Left lobe of liver (tissue), 2 donors: ENCODE measurements around the gene PRSS27. TPM values are rescaled to one million over a fixed set of nuclear protein-coding genes. Genes with fewer than 3 reads are reported as not detected.

ENCODE experiments used
- ATAC-seq: fragments of 200-7000 bp; cut with Tn5 transposase; one replicate; pipeline ENCODE4 v1.9.1; 2020; ENCODE audit warnings: mild to moderate bottlenecking, moderate library complexity
- DNase-seq: peaks from one replicate; pipeline ENCODE4 v3.0.0-alpha.2; 2020; ENCODE audit warnings: low spot score
- total RNA-seq: library from RNA; stranded (reverse); gene quantifications from one replicate; pipeline ENCODE4 v1.2.1, GENCODE V29; 2021
- donor health status: DM: no; HTN: no; CAD: no; lungs with moderate emphysema.
- donor health status: DM: no; HTN: yes; CAD: no.

PRSS27 gene
- total RNA-seq, result 0.45 TPM

GRCh38 chr16:2720064-2720457 lies at the start of gene PRSS27:
Gene PRSS27, minus strand, starts transcription at chr16:2720224. Its CDS starts 64 bp downstream, at chr16:2720160.
- DNase-seq, result no peak
- no peak for ATAC-seq

DNA sequence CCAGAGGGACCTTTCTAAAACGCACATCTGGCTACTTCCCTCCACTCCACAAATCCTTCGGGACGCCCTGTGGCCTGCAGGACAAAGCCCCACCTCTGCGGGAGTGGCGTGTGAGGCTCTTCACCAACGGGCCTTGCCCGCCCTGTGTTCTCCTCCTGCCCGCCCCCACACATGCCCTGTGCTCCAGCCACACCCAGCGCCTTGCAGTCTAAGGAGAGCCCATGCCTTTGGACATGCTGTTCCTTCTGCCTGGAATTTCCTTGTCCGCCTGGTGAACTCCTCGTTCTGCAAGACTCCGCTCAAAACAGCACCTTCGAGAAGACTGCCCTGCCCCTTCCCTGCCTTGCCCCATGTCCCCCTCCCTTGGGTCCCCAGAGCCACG lies 49.6 kb upstream of the PRSS27 start:
- DNase-seq, result no peak
- peak; percentile 8 for ATAC-seq

DNA sequence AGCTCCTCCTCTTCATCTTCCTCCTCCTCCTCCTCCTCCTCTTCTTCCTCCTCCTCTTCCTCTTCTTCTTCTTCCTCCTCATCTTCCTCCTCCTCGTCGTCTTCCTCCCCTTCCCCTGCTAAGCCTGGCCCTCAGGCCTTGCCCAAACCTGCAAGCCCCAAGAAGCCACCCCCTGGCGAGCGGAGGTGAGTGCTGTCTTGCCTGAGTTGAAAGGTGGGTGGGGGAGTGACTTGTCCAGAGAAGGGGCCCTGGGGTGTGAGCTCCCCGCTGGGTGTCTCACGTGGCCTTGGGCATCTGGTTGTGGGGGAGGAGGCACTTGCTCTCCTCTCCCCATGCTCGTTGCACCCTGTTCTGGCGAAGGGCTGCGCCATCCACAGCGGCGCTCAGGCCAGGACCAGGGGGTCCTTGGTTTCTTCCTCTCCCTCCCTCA lies 49.1 kb upstream of the PRSS27 start:
- ATAC-seq, result no peak
- no peak for DNase-seq

GRCh38 chr16:2768403-2769089 lies 48.5 kb upstream of the PRSS27 start:
- no peak for ATAC-seq
- no peak for DNase-seq

DNA sequence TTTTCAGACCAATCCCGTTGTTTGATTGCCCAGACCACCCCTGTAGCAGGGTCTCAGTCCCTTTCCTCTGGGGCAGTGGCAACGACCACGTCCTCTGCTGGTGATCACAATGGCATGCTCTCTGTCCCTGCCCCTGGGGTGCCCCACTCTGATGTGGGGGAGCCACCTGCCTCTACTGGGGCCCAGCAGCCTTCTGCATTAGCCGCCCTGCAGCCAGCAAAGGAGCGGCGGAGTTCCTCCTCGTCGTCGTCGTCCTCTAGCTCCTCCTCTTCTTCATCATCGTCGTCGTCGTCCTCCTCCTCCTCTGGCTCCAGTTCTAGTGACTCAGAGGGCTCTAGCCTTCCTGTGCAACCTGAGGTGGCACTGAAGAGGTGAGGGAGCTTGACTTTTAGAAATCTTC lies 47.9 kb upstream of the PRSS27 start:
- DNase-seq, result no peak
- ATAC-seq, result no peak

DNA sequence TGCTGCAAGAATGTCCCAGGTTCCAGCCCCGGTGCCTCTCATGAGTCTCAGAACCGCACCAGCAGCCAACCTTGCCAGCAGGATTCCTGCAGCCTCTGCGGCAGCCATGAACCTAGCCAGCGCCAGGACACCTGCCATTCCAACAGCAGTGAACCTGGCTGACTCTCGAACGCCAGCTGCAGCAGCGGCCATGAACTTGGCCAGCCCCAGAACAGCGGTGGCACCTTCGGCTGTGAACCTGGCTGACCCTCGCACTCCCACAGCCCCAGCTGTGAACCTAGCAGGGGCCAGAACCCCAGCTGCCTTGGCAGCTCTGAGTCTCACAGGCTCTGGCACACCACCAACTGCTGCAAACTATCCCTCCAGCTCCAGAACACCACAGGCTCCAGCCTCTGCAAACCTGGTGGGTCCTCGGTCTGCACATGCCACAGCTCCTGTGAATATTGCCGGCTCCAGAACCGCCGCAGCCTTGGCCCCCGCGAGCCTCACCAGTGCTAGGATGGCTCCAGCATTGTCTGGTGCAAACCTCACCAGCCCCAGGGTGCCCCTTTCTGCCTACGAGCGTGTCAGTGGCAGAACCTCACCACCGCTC lies 47.2 kb upstream of the PRSS27 start:
- DNase-seq, result no peak
- ATAC-seq, result no peak

DNA sequence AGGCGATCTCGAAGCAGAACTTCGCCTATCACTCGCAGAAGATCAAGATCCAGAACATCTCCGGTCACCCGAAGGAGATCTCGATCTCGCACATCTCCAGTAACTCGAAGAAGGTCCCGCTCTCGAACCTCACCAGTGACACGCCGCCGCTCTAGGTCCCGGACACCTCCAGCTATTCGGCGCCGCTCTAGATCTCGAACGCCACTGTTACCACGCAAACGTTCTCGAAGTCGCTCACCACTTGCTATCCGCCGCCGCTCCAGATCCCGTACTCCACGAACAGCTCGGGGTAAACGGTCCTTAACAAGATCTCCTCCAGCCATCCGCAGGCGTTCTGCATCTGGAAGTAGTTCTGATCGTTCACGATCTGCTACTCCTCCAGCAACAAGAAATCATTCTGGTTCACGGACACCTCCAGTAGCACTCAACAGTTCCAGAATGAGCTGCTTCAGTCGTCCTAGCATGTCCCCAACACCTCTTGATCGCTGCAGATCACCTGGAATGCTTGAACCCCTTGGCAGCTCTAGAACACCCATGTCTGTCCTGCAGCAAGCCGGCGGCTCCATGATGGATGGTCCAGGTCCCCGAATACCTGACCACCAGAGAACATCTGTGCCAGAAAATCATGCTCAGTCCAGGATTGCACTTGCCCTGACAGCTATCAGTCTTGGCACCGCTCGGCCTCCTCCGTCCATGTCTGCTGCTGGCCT lies 46.6 kb upstream of the PRSS27 start:
- no peak for DNase-seq
- no peak for ATAC-seq

DNA sequence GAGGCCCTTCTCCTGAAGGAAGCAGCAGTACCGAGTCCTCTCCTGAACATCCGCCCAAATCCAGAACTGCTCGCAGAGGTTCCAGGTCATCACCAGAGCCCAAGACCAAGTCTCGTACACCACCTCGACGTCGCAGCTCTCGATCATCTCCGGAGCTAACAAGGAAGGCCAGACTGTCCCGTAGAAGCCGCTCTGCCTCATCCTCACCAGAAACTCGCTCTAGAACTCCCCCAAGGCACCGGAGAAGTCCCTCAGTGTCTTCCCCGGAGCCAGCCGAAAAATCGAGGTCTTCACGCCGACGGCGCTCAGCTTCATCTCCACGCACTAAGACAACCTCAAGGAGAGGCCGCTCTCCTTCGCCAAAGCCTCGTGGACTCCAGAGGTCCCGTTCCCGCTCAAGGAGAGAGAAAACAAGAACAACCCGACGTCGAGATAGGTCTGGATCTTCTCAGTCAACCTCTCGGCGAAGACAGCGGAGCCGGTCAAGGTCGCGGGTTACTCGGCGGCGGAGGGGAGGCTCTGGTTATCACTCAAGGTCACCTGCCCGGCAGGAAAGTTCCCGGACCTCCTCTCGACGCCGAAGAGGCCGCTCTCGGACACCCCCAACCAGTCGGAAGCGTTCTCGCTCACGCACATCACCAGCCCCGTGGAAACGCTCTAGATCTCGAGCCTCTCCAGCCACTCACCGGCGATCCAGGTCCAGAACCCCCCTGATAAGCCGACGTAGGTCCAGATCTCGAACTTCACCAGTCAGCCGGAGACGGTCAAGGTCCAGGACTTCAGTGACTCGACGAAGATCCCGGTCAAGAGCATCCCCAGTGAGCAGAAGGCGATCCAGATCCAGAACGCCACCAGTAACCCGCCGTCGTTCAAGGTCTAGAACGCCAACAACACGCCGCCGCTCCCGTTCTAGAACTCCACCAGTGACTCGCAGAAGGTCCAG lies 45.7 kb upstream of the PRSS27 start:
- no peak for DNase-seq
- no peak for ATAC-seq

DNA sequence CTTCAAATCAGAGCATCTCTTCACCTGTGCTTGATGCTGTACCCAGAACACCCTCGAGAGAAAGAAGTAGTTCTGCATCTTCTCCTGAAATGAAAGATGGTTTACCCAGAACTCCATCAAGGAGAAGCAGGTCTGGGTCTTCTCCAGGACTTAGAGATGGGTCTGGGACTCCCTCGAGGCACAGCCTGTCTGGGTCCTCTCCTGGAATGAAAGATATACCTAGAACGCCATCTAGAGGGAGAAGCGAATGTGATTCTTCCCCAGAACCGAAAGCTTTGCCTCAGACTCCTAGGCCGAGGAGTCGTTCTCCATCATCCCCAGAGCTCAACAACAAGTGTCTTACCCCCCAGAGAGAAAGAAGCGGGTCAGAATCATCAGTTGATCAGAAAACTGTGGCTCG lies 44.7 kb upstream of the PRSS27 start:
- ATAC-seq, result no peak
- DNase-seq, result no peak

DNA sequence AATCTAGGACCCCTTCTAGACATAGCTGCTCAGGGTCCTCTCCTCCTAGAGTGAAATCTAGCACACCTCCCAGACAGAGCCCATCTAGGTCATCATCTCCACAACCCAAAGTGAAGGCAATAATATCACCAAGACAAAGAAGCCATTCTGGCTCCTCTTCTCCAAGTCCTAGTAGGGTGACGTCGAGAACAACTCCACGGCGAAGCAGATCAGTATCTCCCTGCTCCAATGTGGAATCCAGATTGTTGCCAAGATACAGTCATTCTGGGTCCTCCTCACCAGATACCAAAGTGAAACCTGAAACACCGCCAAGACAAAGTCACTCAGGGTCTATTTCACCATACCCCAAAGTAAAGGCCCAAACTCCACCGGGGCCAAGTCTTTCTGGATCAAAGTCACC lies 43.1 kb upstream of the PRSS27 start:
- DNase-seq (no peak), ATAC-seq (peak; percentile 69)

DNA sequence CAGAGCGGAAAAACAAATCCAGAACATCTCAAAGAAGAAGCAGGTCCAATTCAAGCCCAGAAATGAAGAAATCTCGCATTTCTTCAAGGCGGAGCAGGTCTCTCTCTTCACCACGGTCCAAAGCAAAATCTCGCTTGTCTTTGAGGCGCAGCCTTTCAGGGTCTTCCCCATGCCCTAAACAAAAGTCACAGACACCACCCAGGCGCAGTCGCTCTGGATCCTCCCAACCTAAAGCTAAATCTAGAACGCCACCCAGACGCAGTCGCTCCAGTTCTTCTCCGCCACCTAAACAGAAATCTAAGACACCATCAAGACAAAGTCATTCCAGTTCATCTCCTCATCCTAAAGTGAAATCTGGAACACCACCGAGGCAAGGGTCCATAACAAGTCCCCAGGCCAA lies 42.7 kb upstream of the PRSS27 start:
- ATAC-seq (peak; percentile 4), DNase-seq (no peak)

GRCh38 chr16:2761886-2762583 lies 42.0 kb upstream of the PRSS27 start:
- ATAC-seq (no peak), DNase-seq (no peak)

GRCh38 chr16:2761472-2761871 lies 41.4 kb upstream of the PRSS27 start:
- ATAC-seq (no peak), DNase-seq (no peak)

GRCh38 chr16:2757344-2757743 lies 37.3 kb upstream of the PRSS27 start:
- DNase-seq (no peak), ATAC-seq (no peak)

DNA sequence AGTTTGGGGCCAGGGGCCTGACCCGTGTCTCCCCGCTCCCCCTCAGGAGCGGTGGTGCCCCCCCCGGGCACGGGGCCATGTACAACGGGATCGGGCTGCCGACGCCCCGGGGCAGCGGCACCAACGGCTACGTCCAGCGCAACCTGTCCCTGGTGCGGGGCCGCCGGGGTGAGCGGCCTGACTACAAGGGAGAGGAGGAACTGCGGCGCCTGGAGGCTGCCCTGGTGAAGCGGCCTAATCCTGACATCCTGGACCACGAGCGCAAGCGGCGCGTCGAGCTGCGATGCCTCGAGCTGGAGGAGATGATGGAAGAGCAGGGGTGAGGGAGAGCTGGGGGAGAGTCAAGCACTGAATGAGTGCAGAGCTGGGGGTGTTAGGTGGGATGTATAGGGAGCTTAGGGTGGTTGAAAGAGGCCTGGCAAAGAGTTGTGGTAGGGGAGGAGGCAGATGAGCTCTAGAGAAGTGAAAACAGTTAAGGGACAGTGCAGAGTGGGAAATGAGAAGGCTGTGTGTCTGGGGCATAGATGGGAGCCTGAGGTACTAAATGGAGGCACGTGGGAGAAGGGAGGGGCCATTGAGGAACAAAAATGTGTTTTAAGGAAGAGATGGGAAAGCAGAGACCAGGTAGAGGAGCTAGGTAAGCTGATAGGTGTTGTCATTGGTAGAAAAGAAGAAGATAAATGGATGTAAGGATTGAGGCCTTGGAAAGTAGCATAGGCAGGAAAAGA lies 36.4 kb upstream of the PRSS27 start:
- DNase-seq (no peak), ATAC-seq (no peak)

GRCh38 chr16:2755158-2755557 lies 35.1 kb upstream of the PRSS27 start:
- DNase-seq, result no peak
- no peak for ATAC-seq

- ATAC-seq (no peak), DNase-seq (no peak)
These were observed 33.7 kb upstream of the PRSS27 start for GRCh38 chr16:2753733-2754020.

GRCh38 chr16:2752850-2753732 lies 33.1 kb upstream of the PRSS27 start:
- DNase-seq, result peak; percentile 92
- ATAC-seq, result peak; percentile 84
